Gastrocnemius medialis (tissue), 4 donors: ENCODE results near the gene NIPSNAP3A.
"Not testable (repeated sequence)": the region's sequence is repeated elsewhere in the genome, so short reads cannot be mapped to it uniquely, and the experiment has no call there.

Source experiments
- POLR2A ChIP-seq, 2 donors: fragments of 450-650 bp; IDR thresholded peaks; one replicate each; pipeline ENCODE4 v1.6.1; 2017; ENCODE audit warnings: antibody characterized with exemption in 2 of 2, mild to moderate bottlenecking in 2 of 2, moderate library complexity in 2 of 2
- TF ChIP-seq, protein P1 (sequence below), 5 experiments: fragments of 450-650 bp in 3 of 5; fragments of 200-600 bp in 2 of 5; sonication (generic) in 2 of 5; IDR thresholded peaks in 4 of 5; conservative IDR thresholded peaks in 1 of 5; 1 replicate in 4 of 5; 2 replicates in 1 of 5; pipeline ENCODE4 v1.5.1; 2016 to 2019; ENCODE audit warnings: antibody characterized with exemption in 5 of 5, mild to moderate bottlenecking in 3 of 5, moderate library complexity in 3 of 5

DNA sequence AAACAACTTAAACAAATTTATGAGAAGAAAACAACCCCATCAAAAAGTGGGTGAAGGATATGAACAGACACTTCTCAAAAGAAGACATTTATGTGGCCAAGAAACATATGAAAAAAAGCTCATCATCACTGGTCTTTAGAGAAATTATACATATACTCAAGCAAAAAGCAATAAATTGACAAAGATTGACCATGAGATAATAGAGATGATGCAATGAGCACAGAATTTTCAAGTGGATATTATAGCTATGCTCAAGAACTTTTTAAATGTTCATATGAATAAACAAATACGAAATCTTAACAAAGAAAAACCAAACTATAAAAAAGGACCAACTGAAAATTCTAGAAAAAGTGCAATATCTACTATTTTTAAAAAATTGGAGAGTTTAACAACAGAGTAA lies 38.7 kb upstream of the NIPSNAP3A start:
- TF ChIP-seq POLR2A (IDR thresholded peaks at IDR 0.05): not testable (repeated sequence)
- TF ChIP-seq, protein P1, sequence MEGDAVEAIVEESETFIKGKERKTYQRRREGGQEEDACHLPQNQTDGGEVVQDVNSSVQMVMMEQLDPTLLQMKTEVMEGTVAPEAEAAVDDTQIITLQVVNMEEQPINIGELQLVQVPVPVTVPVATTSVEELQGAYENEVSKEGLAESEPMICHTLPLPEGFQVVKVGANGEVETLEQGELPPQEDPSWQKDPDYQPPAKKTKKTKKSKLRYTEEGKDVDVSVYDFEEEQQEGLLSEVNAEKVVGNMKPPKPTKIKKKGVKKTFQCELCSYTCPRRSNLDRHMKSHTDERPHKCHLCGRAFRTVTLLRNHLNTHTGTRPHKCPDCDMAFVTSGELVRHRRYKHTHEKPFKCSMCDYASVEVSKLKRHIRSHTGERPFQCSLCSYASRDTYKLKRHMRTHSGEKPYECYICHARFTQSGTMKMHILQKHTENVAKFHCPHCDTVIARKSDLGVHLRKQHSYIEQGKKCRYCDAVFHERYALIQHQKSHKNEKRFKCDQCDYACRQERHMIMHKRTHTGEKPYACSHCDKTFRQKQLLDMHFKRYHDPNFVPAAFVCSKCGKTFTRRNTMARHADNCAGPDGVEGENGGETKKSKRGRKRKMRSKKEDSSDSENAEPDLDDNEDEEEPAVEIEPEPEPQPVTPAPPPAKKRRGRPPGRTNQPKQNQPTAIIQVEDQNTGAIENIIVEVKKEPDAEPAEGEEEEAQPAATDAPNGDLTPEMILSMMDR (IDR thresholded peaks at IDR 0.05 in 4 of 5, conservative IDR thresholded peaks at IDR 0.05 in 1 of 5): not testable (repeated sequence)
